DMS153 treated with DMSO at 0.1 percent for 48 hours (cell line): ENCODE measurements around the gene PRUNE2.

ENCODE experiments used
- DNase-seq: peaks from one replicate; lab custom pipeline; 2025; ENCODE audit not compliant: unreplicated experiment; lab: John Stamatoyannopoulos, UW

Gene PRUNE2

GRCh38 chr9:76703270-76703669, 202.6 kb downstream of the PRUNE2 start:
- no peak for DNase-seq

GRCh38 chr9:76701441-76702039, 204.4 kb downstream of the PRUNE2 start:
- DNase-seq: no peak

DNA sequence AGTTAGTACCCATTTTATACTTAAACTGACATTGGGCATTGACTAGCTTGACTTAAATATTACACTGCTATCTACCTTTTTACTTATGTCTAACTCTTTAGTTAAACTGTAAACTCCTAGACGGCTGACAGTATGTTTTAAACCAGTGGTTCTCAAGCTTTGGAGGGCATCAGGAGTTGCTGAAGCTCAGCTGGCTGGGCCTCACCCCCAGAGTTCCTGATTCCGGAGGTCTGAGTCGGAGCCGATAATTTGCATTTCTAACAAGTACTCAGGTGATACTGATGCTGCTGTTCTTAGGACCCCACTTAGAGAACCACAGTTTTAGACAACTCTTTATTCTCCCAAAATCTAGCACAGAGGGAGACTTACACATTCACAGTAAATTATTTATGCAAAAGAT, 205.0 kb downstream of the PRUNE2 start:
- no peak for DNase-seq

- DNase-seq: no peak
These were observed 205.9 kb downstream of the PRUNE2 start for GRCh38 chr9:76699971-76700370.

DNA sequence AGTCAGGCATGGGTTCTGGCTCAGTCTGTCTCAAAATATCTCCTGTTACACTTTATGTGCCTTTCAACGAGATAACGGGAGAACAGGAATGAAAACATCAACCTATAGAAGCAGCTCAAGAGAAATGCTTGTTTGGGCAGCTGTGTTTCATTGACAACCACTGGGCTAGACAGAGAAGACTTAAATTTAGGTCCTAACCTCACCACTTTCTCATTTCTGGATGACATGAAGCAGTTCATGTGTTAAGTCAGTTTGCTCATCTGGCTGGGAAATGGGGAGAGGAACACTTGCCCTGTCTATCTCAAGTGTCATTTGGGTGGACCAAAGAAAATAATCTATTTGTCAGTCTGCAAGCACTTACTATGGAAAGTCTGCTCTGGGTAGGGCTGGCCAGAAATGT, 208.4 kb downstream of the PRUNE2 start:
- DNase-seq: no peak

DNA sequence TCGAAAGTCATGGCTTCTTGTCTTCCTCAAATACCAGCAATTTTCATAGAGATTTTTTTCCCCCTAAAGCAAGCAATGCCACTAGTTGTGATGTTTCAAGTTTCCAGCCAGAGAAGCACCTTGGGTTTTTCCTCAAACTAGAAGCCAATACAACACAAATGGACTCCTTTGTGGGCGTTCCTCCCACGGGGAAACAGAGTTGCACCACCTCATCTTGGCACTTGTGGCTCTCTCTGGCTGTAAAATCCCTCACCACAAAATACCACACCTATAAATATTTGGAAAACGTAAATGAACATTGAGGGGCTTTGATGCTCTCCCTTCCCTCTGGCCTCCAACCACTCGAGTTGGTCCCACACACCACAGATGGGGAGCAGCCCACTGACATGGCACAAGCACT, 208.8 kb downstream of the PRUNE2 start:
- no peak for DNase-seq

DNA sequence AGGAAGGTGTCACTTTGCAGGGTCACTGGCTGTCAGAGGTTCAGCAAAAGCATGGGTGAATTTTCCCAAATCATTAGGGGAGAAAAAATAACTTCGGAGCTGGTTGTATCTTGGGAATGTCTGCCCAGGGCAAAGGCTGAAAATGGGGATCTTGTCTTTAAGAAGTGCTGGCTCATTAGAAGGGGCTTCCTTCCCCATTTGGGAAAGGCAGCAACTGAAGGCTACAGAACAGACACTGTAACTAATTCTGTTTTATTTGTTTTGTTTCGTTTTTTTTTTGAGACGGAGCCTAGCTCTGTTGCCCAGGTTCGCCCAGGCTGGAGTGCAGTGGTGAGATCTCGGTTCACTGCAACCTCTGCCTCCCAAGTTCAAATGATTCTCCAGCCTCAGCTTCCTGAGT, 212.0 kb downstream of the PRUNE2 start:
- no peak for DNase-seq

DNA sequence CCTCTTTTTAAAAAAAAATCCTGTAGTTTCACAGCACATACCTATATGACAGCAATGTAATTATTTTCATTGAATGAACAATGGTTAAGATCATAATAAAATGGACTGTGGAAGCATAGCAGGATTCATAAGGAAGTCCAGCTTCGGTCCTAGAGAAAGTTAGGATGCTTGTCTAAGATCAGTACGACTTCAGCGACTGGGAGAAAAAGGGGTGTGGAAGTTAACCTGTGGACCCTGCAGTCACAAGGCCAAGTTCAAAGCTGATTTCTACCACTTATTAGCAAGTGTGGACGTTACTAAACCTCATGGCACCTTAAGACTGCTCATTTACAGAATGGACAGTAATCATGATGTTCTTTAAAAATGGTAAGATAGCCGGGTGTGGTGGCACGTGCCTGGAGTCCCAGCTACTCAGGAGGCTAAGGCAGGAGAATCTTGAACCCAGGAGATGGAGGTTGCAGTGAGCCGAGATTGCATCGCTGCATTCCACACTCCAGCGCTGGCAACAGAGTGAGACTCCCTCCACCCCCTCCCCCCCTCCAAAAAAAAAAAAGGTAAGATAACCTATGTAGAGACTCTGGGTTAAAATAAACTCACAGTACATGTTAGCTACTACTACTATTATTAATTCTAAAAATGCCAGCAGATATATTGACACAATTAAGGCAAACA, 213.3 kb downstream of the PRUNE2 start:
- no peak for DNase-seq

- DNase-seq: peak; percentile 69
These were observed 214.2 kb downstream of the PRUNE2 start for GRCh38 chr9:76691517-76692313.

GRCh38 chr9:76690973-76691370, 214.9 kb downstream of the PRUNE2 start:
- no peak for DNase-seq

DNA sequence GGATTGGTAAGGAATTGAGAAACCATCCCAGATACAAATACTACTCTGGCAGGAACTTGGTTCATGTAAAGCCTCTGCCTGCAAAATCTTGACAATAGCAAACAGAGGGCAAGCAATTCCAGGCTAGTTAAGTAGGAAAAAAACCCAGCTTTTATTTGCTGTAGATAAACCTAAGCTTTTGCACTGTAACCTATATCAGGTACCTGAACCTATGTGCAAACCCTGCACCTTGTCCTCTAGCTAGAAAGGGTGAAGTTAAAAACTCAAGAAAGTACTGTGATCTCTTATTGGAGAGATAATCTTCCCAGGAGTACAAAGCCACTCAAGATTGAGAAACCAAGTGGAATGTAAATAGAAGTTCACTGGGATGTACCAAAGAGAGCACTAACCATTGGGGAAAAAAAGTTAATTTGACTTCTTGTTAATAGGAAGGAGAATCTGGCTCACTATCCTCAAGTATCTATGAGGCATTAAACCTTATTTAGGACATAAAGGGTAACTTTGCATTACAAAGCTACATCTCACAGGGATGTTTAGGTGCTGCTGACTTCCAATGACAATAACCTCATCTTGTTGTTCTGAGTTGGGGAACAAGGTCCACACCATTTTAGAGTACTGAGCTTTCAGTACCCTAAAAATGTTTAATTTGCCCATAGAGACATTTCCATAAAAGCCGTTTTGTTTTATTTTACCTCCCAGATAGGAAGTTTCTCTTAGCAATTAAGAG, 215.5 kb downstream of the PRUNE2 start:
- DNase-seq: no peak

DNA sequence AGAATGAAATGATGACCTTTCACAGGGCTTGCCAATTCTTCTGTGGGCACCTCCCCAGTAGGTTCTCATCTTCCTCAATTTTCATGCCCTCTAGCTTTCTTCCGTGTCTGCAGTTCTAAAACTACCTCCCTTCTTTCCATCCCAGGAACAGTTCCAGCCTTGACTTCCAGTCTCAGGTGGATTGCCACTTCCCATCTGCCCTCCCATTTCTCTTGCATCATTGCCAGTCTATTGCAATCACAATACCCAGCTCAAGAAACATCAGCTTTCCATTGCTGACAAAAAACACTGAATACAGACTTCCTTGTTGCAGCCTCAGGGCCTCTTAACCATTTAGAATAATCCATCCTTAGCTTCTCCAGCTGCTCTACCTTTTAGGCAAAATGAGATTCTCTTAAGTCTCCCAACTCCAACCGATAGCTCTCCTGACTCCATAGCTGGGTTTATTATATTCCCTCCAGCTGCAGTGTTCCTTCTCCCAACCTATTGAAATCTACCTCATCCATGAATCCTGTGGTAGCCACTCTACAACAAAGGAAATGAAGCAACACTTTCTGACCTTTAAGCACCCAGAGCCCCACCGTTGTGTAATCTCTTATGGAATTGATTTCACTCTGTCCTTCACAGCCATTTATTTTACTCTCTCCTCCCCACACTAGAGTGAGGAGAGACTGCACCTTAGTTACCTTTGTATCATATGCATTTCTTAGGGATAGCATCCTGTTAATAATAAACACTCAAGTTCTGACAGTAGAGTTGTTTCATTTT, 217.3 kb downstream of the PRUNE2 start:
- no peak for DNase-seq

DNA sequence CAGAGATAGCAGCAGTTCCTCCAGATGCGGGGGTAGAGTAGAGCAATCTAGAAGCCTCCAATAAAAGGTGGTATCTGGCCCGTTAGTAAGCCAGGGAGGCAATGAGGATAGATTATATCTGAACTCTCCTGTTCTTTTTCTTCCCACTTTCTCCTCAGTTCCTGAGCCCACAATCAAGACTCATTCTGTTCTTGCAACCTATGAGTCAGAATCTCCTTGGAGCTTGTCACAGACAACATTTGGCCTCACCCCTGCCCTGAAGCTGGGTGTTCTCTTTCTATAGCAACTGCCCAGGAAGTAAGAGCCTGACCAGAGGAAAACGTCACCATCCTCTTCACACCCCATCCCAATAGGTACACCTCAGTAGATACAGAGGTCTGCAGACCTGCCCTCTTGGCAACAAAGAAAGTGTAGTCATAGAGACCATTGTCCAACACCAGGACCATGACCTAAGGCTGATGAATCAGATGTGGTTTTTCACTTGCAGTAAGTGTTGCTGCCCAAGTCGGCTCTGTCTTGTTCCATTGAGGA, 218.0 kb downstream of the PRUNE2 start:
- DNase-seq: no peak

DNA sequence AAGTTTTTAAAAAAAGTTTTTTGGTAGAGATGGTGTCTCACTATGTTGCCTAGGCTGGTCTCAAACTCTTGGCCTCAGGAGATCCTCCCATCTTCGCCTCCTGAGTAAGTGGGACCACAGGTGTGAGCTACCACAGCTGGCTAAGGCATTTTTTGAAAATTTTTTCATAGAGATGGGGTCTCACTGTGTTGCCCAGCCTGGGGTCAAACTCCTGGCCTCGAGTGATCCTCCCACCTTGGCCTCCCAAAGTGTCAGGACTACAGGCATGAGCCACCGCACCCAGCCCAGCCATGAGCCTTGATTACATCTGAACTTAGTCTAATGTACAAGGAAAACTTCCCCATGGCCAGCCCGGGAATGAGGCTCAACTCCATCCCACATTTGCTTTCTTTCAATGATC, 219.2 kb downstream of the PRUNE2 start:
- DNase-seq: no peak

DNA sequence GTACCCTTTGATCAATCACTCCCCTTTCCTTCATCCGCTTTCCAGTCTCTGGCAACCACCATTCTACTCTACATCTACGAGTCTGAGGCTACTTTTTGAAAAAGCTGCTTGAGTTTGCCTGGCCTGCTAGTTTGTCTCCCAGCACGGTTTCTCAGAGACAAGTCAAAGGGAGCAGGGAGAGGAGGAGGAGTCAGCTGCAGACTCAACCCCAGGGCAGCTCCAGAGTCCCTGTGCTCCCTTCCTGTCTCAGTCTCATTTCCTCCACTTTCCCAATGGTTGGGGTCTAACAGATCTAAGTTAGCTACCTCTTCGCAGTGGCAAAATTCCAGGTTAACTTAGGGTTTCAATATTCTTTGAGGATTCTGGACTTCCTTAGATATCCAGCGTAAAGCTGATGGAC, 221.7 kb downstream of the PRUNE2 start:
- DNase-seq: no peak

DNA sequence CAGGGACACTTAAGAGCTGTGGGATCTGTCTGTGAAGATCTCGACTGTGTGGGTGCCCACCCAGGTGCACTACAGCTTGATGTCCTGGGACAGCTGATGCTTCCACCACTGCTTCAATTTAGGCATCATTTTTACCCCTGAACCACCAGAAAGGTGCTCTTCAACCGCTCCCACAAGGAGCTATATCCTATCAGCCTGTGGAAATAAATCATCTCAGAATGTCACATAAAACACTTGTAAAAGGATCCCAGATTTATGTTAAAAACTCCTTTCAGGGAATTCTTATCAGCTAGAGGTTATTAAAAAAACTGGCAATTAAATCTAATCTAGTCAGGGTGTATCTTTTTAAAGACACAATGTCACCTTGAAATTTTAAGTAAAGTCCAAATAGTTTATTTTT, 224.4 kb downstream of the PRUNE2 start:
- DNase-seq: no peak

GRCh38 chr9:76680716-76681425, 225.0 kb downstream of the PRUNE2 start:
- DNase-seq: no peak

DNA sequence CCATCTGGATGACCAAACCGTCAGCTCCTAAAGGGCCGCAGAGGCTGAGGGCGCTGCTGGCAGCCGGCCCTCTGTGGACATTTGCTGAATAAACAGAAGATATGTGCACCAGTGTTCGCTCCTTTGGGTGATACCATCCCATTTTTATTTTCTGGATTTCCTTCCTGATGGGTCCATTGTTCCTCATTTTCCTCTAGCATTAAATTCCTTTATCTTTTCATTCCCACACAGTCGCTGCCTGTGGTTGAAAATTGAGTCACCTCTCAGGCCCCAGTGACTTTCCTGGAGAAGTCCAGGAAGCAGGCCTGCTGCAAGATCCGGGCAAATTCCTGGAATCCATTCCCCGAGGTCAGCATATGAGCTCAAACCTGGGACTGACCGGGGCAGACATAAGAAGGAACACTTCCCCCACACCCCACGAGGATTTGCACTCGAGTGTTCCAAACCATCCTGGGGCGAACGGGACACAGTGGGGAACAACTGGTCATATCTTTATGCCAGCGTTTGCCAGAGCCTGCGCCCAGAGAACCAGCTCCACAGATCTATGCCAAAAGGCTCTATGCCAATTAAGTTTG, 228.3 kb downstream of the PRUNE2 start:
- DNase-seq: peak; percentile 26

DNA sequence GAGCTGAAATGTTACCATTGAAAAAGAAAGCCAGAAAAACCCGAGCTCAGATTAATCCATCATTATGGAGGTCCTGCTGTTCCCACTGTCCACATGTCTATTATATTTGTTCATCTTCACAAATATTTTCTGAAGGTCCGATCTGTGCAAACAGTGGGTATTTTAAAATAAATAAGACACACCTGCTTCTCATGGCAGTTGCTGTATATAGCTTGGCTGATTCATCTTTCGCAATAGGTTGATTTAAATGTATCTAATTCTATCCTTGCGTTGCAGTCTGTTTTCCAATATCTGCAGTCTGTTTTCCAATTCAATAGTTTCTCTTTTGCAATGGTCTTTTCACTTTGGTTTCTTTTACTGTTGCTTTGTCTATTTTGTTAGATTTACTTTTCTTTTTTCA, 229.1 kb downstream of the PRUNE2 start:
- peak; percentile 25 for DNase-seq

DNA sequence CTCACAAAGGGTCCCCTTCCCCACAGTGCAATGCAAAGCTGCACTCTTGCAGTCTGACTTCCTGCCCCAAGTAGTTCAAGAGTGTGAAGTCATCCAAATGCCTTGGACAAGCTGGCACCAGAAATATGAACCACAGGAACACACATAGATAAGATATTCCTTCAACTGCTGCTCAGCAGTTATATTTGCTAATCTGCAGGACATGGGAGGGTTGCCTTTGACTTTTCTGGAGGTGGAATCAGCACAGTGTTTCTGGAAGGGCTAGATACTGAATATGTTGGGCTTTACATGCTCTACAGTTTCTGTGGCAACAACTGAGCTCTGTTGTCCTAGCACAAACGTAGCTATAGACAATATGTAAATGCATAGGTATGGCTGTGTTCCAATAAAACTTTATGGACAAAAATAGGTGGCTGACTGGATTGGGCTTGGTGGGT, 238.4 kb downstream of the PRUNE2 start:
- no peak for DNase-seq
